GM19452 (cell line): Measurements from ENCODE around the gene METAP1.
"Not testable (repeated sequence)": the region's sequence is repeated elsewhere in the genome, so short reads cannot be mapped to it uniquely, and the experiment has no call there.

Experiments used
- ATAC-seq: cut with Tn5 transposase; IDR thresholded peaks from one replicate; pipeline ENCODE4 v1.9.1; 2021; ENCODE audit not compliant: unreplicated experiment

The METAP1 gene

GRCh38 chr4:98996765-98997068 lies 1.2 kb downstream of the METAP1 start:
- ATAC-seq, result no peak

- no peak for ATAC-seq
Observed at GRCh38 chr4:98997166-98997565, 1.6 kb downstream of the METAP1 start.

- no peak for ATAC-seq
Observed at GRCh38 chr4:98998551-98998950, 3.0 kb downstream of the METAP1 start.

- no peak for ATAC-seq
Observed at GRCh38 chr4:99002279-99002678, 6.8 kb downstream of the METAP1 start.

GRCh38 chr4:99008051-99008450 lies 12.5 kb downstream of the METAP1 start:
- ATAC-seq, result no peak

- ATAC-seq, result no peak
Observed at GRCh38 chr4:99011910-99012309, 16.4 kb downstream of the METAP1 start.

- no peak for ATAC-seq
Observed at GRCh38 chr4:99013402-99013843, 17.9 kb downstream of the METAP1 start.

GRCh38 chr4:99013884-99014523 lies 18.5 kb downstream of the METAP1 start:
- ATAC-seq, result no peak

- ATAC-seq, result no peak
Observed at GRCh38 chr4:99021386-99021785, 25.9 kb downstream of the METAP1 start.

GRCh38 chr4:99022566-99022965 lies 27.0 kb downstream of the METAP1 start:
- ATAC-seq, result no peak

- not testable (repeated sequence) for ATAC-seq
Observed at GRCh38 chr4:99023800-99024251, 28.3 kb downstream of the METAP1 start.

- no peak for ATAC-seq
Observed at GRCh38 chr4:99024481-99025275, 29.2 kb downstream of the METAP1 start.

- ATAC-seq, result no peak
Observed at GRCh38 chr4:99025506-99025905, 30.0 kb downstream of the METAP1 start.

GRCh38 chr4:99027304-99027703 lies 31.8 kb downstream of the METAP1 start:
- no peak for ATAC-seq

- peak; percentile 40 for ATAC-seq
Observed at GRCh38 chr4:99028187-99028586, 32.7 kb downstream of the METAP1 start.

- ATAC-seq, result peak; percentile 49
Observed at GRCh38 chr4:99029018-99029735, 33.7 kb downstream of the METAP1 start.

GRCh38 chr4:99029852-99030251 lies 34.3 kb downstream of the METAP1 start:
- no peak for ATAC-seq

GRCh38 chr4:99033956-99034355 lies 38.4 kb downstream of the METAP1 start:
- no peak for ATAC-seq

GRCh38 chr4:99038213-99038612 lies 42.7 kb downstream of the METAP1 start:
- no peak for ATAC-seq

- ATAC-seq, result no peak
Observed at GRCh38 chr4:99043346-99043745, 47.8 kb downstream of the METAP1 start.

GRCh38 chr4:99047710-99048109 lies 52.2 kb downstream of the METAP1 start:
- no peak for ATAC-seq

GRCh38 chr4:99052902-99053301 lies 57.4 kb downstream of the METAP1 start:
- ATAC-seq, result no peak
